H54 (cell line): Measurements from ENCODE around the gene GPR183.

Source experiments
- DNase-seq: peaks from one replicate; pipeline ENCODE4 v3.0.0; 2011; ENCODE audit warnings: low spot score, mixed read lengths; ENCODE audit not compliant: insufficient read length
- FAIRE-seq: peaks from 3 replicates; lab custom pipeline; 2011; peaks lifted over from hg19 to GRCh38; lab: Jason Lieb, UNC
- POLR2A ChIP-seq: IDR thresholded peaks from 2 replicates; pipeline ENCODE4 v1.6.1; 2011; ENCODE audit warnings: low read depth, mild to moderate bottlenecking, low read length

GPR183 gene

DNA sequence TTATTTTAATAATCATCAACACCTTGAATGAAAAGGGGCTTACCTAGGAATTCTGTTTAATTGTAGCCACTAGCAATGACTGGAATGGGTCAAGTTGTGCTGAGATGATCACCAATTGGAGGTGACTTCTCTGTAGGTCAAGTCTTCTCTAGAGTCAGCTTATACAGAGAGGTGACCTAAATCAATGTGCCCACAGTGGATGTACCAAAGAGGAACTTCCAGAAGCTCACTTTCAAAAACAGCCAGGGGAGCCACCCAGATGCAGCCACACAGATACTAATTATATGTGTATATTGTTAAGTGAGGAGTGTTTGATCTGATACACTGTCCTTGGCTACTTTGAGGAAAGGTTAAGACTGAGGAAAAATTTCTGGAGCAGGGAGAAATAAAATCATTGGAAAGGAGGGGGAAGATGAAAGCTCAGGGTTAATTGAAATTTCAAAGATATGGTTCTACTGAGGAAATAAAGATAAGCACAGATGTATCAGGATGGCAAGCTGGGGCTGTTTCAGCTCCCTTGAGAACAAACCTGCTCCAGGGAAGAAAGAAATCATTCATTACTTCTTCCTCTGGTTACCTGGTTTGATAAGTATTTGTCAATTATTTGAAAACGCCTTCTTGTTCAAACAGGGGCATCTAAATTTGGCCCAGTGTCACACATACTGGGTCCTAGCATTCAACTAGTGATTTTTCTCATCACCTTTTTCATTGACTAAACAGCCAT lies 5.1 kb downstream of the GPR183 start:
- TF ChIP-seq POLR2A: no peak
- FAIRE-seq (no peak), DNase-seq (no peak)

GRCh38 chr13:99301056-99301838 lies 6.0 kb downstream of the GPR183 start:
- DNase-seq (no peak), FAIRE-seq (peak; percentile 69)
- no peak for TF ChIP-seq POLR2A

DNA sequence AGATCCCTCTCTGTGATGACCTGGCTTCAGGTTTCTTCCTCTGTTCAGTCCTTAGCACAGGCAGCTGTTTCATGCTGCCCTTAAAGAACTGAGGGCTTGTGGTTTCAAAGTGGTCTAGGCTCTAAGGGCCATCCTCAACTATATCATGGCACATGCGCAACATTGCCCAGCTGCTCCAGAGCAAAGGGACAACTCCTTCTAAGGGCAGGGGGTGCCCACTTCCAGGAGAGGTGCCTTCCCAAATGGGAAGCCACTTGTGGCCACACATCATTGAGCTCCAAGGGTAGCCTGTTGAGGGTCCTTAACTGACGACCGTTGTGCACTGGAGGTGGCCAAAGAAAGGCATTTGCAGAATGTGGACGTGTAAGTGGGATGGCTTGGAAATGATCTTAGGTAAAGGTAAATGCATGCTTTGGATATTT lies 7.3 kb downstream of the GPR183 start:
- DNase-seq (no peak), FAIRE-seq (peak; percentile 80)
- TF ChIP-seq POLR2A: no peak

DNA sequence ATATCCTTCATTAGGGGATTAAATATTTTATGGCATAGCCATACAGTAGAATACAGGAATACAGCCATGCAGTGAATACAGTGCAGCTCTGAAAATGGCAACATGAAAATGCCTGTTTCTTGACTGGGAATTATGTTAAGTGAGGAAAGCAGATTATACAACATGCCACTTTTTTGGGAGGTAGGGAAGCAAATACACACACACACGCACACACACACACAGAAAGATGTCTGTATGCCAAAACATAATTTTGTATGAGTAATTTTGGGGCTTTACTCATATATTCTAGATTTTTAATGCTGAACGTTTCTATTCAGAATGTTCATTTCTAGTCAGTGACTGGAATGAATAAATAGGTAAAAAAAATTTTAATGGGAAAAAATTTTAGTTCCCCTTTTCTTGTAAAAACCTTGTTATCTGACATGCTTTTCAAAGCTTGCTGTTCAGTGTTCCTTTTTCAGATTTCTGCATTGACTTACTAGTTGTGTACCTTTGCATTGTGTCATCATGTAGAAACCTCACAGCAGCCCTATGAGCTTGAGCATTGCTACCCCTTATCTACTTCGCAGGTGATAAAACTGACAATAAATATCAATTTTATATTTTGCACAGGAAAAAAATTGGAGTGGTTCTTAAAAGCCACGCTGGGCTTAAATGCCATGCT lies 7.8 kb downstream of the GPR183 start:
- FAIRE-seq (peak; percentile 23), DNase-seq (no peak)
- no peak for TF ChIP-seq POLR2A

DNA sequence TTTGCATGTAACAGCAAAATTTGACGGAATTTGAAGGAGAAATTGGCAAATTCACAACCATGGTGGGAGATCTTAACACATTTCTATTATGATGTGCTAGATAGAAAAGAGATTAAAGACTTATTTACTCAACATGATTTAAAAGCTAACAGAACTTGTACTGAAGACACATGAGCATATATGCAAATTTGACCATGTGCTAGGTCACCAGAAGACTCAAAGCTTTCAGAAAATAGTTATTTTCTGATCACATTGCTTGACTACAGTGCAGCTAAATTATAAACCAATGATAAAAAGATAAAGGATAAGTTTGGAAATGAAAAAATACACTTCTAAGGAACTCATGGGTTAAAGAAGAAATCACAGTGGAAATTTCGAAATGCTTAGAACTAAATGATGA lies 9.1 kb downstream of the GPR183 start:
- TF ChIP-seq POLR2A: no peak
- FAIRE-seq: peak; percentile 77
- DNase-seq: no peak

DNA sequence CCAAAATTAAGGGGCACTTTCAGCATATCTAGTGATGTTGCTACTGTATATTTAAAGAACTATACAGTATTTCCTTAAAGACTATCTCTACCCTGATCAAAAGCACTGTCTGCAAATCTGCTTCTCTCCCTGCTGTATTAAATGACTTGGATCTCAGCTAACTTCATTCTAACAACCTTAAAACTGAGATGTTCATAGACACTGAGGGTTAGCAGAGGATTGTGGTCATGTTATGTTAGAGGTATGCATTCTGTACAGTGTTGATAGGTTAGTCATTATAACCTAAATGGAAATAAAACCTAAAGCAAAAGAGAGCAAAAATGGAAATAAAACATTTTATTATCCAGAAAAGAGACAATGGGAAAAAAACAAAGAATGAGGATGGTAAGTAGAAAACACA lies 9.9 kb downstream of the GPR183 start:
- TF ChIP-seq POLR2A: no peak
- peak; percentile 93 for FAIRE-seq
- no peak for DNase-seq

GRCh38 chr13:99296398-99296797 lies 10.8 kb downstream of the GPR183 start:
- FAIRE-seq (peak; percentile 67), DNase-seq (no peak)
- no peak for TF ChIP-seq POLR2A

GRCh38 chr13:99295488-99296252 lies 11.5 kb downstream of the GPR183 start:
- FAIRE-seq (no peak), DNase-seq (no peak)
- no peak for TF ChIP-seq POLR2A

DNA sequence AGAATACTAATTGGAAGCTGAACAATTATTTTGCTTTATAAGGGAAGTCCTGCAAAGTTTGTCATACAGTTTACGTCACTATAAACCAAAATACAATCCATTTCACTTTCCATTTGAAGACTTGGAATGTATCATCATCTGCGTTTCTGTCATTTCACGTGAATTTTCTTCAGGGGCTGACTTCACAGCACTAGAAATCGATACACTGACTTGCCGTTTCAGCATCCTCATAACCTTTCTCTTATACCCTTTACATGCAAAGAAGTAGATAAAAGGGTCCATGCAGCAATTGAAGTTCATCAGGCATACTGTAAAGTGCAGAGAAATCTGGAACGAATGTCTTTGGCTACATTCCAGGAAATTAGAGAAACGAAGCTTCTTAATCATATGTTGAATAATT lies 12.2 kb downstream of the GPR183 start:
- DNase-seq (no peak), FAIRE-seq (peak; percentile 95)
- TF ChIP-seq POLR2A: no peak

GRCh38 chr13:99294198-99294597 lies 13.0 kb downstream of the GPR183 start:
- FAIRE-seq: peak; percentile 84

GRCh38 chr13:99293178-99293577 lies 14.0 kb downstream of the GPR183 start:
- no peak for TF ChIP-seq POLR2A
- DNase-seq: no peak
- no peak for FAIRE-seq

More at GRCh38 chr13:99294198-99294597, 13.0 kb downstream of the GPR183 start:
- TF ChIP-seq POLR2A: no peak
- no peak for DNase-seq

GRCh38 chr13:99290894-99291293 lies 16.3 kb downstream of the GPR183 start:
- DNase-seq (no peak), FAIRE-seq (peak; percentile 87)

GRCh38 chr13:99289674-99290337 lies 17.4 kb downstream of the GPR183 start:
- FAIRE-seq: peak; percentile 11
- no peak for DNase-seq
- TF ChIP-seq POLR2A: no peak

More at GRCh38 chr13:99290894-99291293, 16.3 kb downstream of the GPR183 start:
- TF ChIP-seq POLR2A: no peak

GRCh38 chr13:99289271-99289670 lies 17.9 kb downstream of the GPR183 start:
- DNase-seq (no peak), FAIRE-seq (peak; percentile 92)
- no peak for TF ChIP-seq POLR2A
